Keratinocyte (primary cell): Measurements from ENCODE around the gene TMEM204. TPM values are rescaled to one million over a fixed set of nuclear protein-coding genes. Genes with fewer than 3 reads are reported as not detected.

Experiments
- DNase-seq: peaks from one replicate; pipeline ENCODE4 v3.0.0-alpha.2; 2011; ENCODE audit warnings: low read depth, missing footprints, low spot score
- FAIRE-seq: peaks from 2 replicates; lab custom pipeline; 2011; peaks lifted over from hg19 to GRCh38; lab: Jason Lieb, UNC
- H2AFZ ChIP-seq: 2 replicates; pipeline ENCODE4 v1.6.0; 2012; ENCODE audit warnings: low read length, control low read depth, inconsistent platforms; ENCODE audit not compliant: control insufficient read depth
- H3K27ac ChIP-seq: 2 replicates; pipeline ENCODE4 v1.5.1; 2011; ENCODE audit warnings: low read length; ENCODE audit not compliant: control insufficient read depth, insufficient read depth
- H3K27me3 ChIP-seq: 3 replicates; pipeline ENCODE4 v1.6.0; 2011; ENCODE audit warnings: low read length; ENCODE audit not compliant: control insufficient read depth, insufficient read depth; ENCODE audit errors: extremely low read depth
- H3K36me3 ChIP-seq, 2 experiments: 2 replicates in 1 of 2; 3 replicates in 1 of 2; pipeline ENCODE4 v1.5.1; 2011; ENCODE audit warnings: low read length in 2 of 2, mild to moderate bottlenecking in 1 of 2; ENCODE audit not compliant: control insufficient read depth in 2 of 2, insufficient read depth in 2 of 2; ENCODE audit errors: extremely low read depth in 1 of 2
- H3K4me1 ChIP-seq: 3 replicates; pipeline ENCODE4 v1.5.1; 2011; ENCODE audit warnings: low read length; ENCODE audit not compliant: control insufficient read depth, insufficient read depth; ENCODE audit errors: extremely low read depth
- H3K4me2 ChIP-seq: 3 replicates; pipeline ENCODE4 v1.6.0; 2011; ENCODE audit warnings: low read depth, low read length; ENCODE audit not compliant: control insufficient read depth, insufficient read depth; ENCODE audit errors: extremely low read depth
- H3K4me3 ChIP-seq, 3 experiments: fragments of 200-600 bp in 1 of 3; sonication (generic) in 1 of 3; 2 replicates in 2 of 3; 3 replicates in 1 of 3; pipeline ENCODE4 v1.5.1; 2011 to 2016; ENCODE audit warnings: low read length in 3 of 3, mild to moderate bottlenecking in 3 of 3, control low read depth in 2 of 3, inconsistent platforms in 1 of 3, low read depth in 1 of 3, mixed read lengths in 1 of 3, mixed run types in 1 of 3, moderate library complexity in 1 of 3; ENCODE audit not compliant: control insufficient read depth in 2 of 3, insufficient read depth in 2 of 3; ENCODE audit errors: extremely low read depth in 1 of 3
- H3K79me2 ChIP-seq: 2 replicates; pipeline ENCODE4 v1.6.0; 2012; ENCODE audit warnings: low read length; ENCODE audit not compliant: control insufficient read depth, insufficient read depth
- H3K9ac ChIP-seq: 3 replicates; pipeline ENCODE4 v1.6.0; 2011; ENCODE audit warnings: low read length; ENCODE audit not compliant: control insufficient read depth, insufficient read depth; ENCODE audit errors: extremely low read depth
- H3K9me1 ChIP-seq: 3 replicates; pipeline ENCODE4 v1.6.0; 2011; ENCODE audit warnings: low read length; ENCODE audit not compliant: control insufficient read depth, insufficient read depth; ENCODE audit errors: extremely low read depth
- H3K9me3 ChIP-seq: 2 replicates; pipeline ENCODE4 v1.5.1; 2012; ENCODE audit warnings: low read depth, low read length; ENCODE audit not compliant: control insufficient read depth
- H4K20me1 ChIP-seq: 3 replicates; pipeline ENCODE4 v1.6.0; 2011; ENCODE audit warnings: low read length; ENCODE audit not compliant: control insufficient read depth, insufficient read depth; ENCODE audit errors: extremely low read depth
- EZH2 ChIP-seq: IDR thresholded peaks from one replicate; pipeline ENCODE4 v1.6.1; 2012; ENCODE audit warnings: inconsistent platforms, mild to moderate bottlenecking, low read length, moderate library complexity
- dilution Hi-C: fragments of 300-500 bp; cut with MboI; formaldehyde crosslinking; loops from one replicate; pipeline ENCODE4 v1.7.0; 2020; ENCODE audit warnings: low sequenced_read_pairs; ENCODE audit not compliant: extremely low pct_ligation_motif_present
- polyA plus RNA-seq, 5 experiments: library from polyadenylated mRNA; depleted of rRNA in 3 of 5; stranded (reverse) in 3 of 5; stranded (forward) in 1 of 5; unstranded in 1 of 5; fragments of >200 nt; gene quantifications; 1 replicate in 1 of 5; 2 replicates in 3 of 5; 3 replicates in 1 of 5; pipeline versions ENCODE4 v1.2.1 to v1.2.3, GENCODE V29; 2011 to 2012; ENCODE audit warnings: missing spikeins in 2 of 5, low read depth in 1 of 5, low replicate concordance in 1 of 5
- TF ChIP-seq, protein P1 (sequence below), 3 experiments: IDR thresholded peaks in 1 of 3; conservative IDR thresholded peaks in 1 of 3; optimal IDR thresholded peaks in 1 of 3; 2 replicates in 2 of 3; 3 replicates in 1 of 3; pipeline versions ENCODE3 to v1.5.1; 2011; ENCODE audit warnings: low read length in 3 of 3, mild to moderate bottlenecking in 3 of 3, moderate library complexity in 2 of 3, control low read depth in 1 of 3, inconsistent platforms in 1 of 3; ENCODE audit not compliant: insufficient read depth in 2 of 3; ENCODE audit errors: extremely low read depth in 1 of 3

Gene TMEM204
- polyA plus RNA-seq, 1 donor (not counting 4 experiments of a cell fraction or from before 2014, with no cell fraction given) = 1.0 TPM

DNA sequence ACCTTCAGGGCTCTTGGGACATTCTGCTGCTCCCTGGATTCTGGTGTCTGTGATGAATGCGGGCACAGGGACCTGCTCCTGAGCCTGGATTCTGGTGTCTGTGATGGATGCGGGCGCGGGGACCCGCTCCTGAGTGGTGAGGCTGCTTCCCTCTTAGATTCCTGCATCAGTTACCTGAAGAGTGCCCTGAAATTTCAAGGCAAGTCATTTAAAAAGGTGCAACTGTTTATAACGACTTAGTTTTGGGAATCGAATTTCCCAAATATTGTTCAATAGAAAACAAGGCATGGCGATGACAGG lies 7.0 kb downstream of the TMEM204 start:
- dilution Hi-C loops = no loop called here
- H3K79me2 ChIP-seq = no peaks in the 10 kb centered on the region

DNA sequence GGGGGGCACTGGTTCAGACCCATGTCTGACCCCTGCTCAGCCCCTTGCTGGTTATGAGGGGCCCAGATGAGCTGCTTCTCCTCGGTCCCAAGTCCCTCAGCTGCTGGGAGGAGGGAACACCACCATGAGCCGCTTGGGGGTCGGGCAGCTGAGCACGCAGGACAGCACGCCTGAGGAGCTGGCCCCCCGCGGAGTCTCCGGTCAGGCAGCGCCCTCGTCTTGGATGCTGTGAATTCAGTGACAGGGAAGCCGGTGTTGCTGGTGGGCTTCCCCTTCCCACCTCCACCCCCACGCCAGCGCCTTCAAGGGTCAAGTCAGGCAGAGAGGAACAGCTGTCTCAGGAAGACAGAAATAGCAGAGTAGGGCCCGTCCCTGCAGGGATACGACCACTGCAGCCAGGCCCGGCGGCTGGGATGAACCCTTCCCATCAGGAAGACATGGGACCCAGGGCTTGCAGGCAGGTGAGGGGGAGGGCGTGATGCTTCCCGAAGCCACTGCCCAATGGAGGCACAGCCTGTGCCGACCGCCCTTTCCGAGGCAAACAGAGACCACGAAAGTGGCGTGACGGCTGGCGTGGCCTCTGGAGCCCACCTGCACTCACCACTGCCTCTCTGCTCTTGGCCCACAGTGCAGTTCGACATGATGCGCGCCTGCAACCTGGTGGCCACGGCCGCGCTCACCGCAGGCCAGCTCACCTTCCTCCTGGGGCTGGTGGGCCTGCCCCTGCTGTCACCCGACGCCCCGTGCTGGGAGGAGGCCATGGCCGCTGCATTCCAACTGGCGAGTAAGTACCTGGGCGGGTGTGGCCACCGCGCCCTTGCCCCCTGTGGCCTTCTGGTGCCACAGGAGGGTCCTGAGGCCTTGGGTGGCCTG lies 8.1 kb downstream of the TMEM204 start:
- peaks cover 29% of the 10 kb centered on the region for H3K4me1 ChIP-seq
- no peak overlapping the region for H3K4me3 ChIP-seq
- H3K27me3 ChIP-seq = no peaks in the 10 kb centered on the region
- H3K36me3 ChIP-seq = peaks cover 0 to 6% of the 10 kb centered on the region in 2 experiments
- dilution Hi-C loops = no loop called here
- H3K9ac ChIP-seq = no peak overlapping the region
- TF ChIP-seq EZH2 = no peak
- TF ChIP-seq, protein P1, sequence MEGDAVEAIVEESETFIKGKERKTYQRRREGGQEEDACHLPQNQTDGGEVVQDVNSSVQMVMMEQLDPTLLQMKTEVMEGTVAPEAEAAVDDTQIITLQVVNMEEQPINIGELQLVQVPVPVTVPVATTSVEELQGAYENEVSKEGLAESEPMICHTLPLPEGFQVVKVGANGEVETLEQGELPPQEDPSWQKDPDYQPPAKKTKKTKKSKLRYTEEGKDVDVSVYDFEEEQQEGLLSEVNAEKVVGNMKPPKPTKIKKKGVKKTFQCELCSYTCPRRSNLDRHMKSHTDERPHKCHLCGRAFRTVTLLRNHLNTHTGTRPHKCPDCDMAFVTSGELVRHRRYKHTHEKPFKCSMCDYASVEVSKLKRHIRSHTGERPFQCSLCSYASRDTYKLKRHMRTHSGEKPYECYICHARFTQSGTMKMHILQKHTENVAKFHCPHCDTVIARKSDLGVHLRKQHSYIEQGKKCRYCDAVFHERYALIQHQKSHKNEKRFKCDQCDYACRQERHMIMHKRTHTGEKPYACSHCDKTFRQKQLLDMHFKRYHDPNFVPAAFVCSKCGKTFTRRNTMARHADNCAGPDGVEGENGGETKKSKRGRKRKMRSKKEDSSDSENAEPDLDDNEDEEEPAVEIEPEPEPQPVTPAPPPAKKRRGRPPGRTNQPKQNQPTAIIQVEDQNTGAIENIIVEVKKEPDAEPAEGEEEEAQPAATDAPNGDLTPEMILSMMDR (optimal IDR thresholded peaks at IDR 0.05 in 1 of 3, IDR thresholded peaks at IDR 0.05 in 1 of 3, conservative IDR thresholded peaks at IDR 0.05 in 1 of 3; ENCODE audit: extremely low read depth in 1 of 3, insufficient read depth in 2 of 3, low read length in 3 of 3) = no peak
- H4K20me1 ChIP-seq = no peaks in the 10 kb centered on the region
- DNase-seq = no peak
- no peak overlapping the region for H2AFZ ChIP-seq
- no peak overlapping the region for H3K27ac ChIP-seq
- H3K9me1 ChIP-seq = no peaks in the 10 kb centered on the region
- H3K79me2 ChIP-seq = no peaks in the 10 kb centered on the region
- FAIRE-seq = no peak
- no peaks in the 10 kb centered on the region for H3K9me3 ChIP-seq
- H3K4me2 ChIP-seq = no peak overlapping the region

More for the DNA sequence above, 7.0 kb downstream of the TMEM204 start:
- peaks cover 0 to 9% of the 10 kb centered on the region in 2 experiments for H3K36me3 ChIP-seq
- no peak for TF ChIP-seq EZH2
- TF ChIP-seq, protein P1 (optimal IDR thresholded peaks at IDR 0.05 in 1 of 3, IDR thresholded peaks at IDR 0.05 in 1 of 3, conservative IDR thresholded peaks at IDR 0.05 in 1 of 3; ENCODE audit: extremely low read depth in 1 of 3, insufficient read depth in 2 of 3, low read length in 3 of 3) = no peak
- no peak overlapping the region for H3K4me2 ChIP-seq
- no peak overlapping the region for H3K4me3 ChIP-seq
- H3K9me3 ChIP-seq = no peaks in the 10 kb centered on the region
- H3K9ac ChIP-seq = no peak overlapping the region
- DNase-seq (no peak), FAIRE-seq (no peak)
- H3K27ac ChIP-seq = no peak overlapping the region
- no peaks in the 10 kb centered on the region for H3K27me3 ChIP-seq
- no peak overlapping the region for H2AFZ ChIP-seq
- H3K4me1 ChIP-seq = peaks cover 26% of the 10 kb centered on the region
- no peaks in the 10 kb centered on the region for H4K20me1 ChIP-seq
- H3K9me1 ChIP-seq = no peaks in the 10 kb centered on the region
